Nephron progenitor cell (in vitro differentiated cells): ENCODE measurements around the gene CCAR1.
"Not testable (repeated sequence)": the region's sequence is repeated elsewhere in the genome, so short reads cannot be mapped to it uniquely, and the experiment has no call there.

Experiments used
- DNase-seq: peaks from one replicate; pipeline ENCODE4 v3.0.0; 2021
- H3K27ac Mint-ChIP-seq: 2 replicates; pipeline ENCODE4 v1.8.0; 2021; ENCODE audit warnings: mild to moderate bottlenecking, moderate library complexity, mixed read lengths
- H3K27me3 Mint-ChIP-seq: 2 replicates; pipeline ENCODE4 v1.8.0; 2021; ENCODE audit warnings: mild to moderate bottlenecking, low read depth, mixed read lengths; ENCODE audit not compliant: poor library complexity
- H3K36me3 Mint-ChIP-seq: 2 replicates; pipeline ENCODE4 v1.8.0; 2021; ENCODE audit warnings: low read depth, mixed read lengths
- H3K4me1 Mint-ChIP-seq: 2 replicates; pipeline ENCODE4 v1.8.0; 2021; ENCODE audit warnings: mixed read lengths
- H3K4me3 Mint-ChIP-seq: 2 replicates; pipeline ENCODE4 v1.8.0; 2021; ENCODE audit warnings: mild to moderate bottlenecking, moderate library complexity, mixed read lengths
- H3K9me3 Mint-ChIP-seq: 2 replicates; pipeline ENCODE4 v1.8.0; 2021; ENCODE audit warnings: mild to moderate bottlenecking, moderate library complexity, mixed read lengths
- TF ChIP-seq, protein P1 (sequence below): fragments of 200-600 bp; sonication (generic); IDR thresholded peaks from 2 replicates; pipeline ENCODE4 v1.5.0; 2021; ENCODE audit warnings: antibody characterized with exemption

CCAR1 gene

GRCh38 chr10:68732651-68733050, 11.6 kb downstream of the CCAR1 start:
- H3K4me3 Mint-ChIP-seq, result no peak overlapping the region
- no peaks in the 10 kb centered on the region for H3K4me1 Mint-ChIP-seq
- H3K27me3 Mint-ChIP-seq, result no peaks in the 10 kb centered on the region
- DNase-seq, result no peak
- peaks cover 86% of the 10 kb centered on the region for H3K36me3 Mint-ChIP-seq
- TF ChIP-seq, protein P1, sequence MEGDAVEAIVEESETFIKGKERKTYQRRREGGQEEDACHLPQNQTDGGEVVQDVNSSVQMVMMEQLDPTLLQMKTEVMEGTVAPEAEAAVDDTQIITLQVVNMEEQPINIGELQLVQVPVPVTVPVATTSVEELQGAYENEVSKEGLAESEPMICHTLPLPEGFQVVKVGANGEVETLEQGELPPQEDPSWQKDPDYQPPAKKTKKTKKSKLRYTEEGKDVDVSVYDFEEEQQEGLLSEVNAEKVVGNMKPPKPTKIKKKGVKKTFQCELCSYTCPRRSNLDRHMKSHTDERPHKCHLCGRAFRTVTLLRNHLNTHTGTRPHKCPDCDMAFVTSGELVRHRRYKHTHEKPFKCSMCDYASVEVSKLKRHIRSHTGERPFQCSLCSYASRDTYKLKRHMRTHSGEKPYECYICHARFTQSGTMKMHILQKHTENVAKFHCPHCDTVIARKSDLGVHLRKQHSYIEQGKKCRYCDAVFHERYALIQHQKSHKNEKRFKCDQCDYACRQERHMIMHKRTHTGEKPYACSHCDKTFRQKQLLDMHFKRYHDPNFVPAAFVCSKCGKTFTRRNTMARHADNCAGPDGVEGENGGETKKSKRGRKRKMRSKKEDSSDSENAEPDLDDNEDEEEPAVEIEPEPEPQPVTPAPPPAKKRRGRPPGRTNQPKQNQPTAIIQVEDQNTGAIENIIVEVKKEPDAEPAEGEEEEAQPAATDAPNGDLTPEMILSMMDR, result no peak
- no peaks in the 10 kb centered on the region for H3K9me3 Mint-ChIP-seq
- peak overlapping the region; percentile 32 for H3K27ac Mint-ChIP-seq

DNA sequence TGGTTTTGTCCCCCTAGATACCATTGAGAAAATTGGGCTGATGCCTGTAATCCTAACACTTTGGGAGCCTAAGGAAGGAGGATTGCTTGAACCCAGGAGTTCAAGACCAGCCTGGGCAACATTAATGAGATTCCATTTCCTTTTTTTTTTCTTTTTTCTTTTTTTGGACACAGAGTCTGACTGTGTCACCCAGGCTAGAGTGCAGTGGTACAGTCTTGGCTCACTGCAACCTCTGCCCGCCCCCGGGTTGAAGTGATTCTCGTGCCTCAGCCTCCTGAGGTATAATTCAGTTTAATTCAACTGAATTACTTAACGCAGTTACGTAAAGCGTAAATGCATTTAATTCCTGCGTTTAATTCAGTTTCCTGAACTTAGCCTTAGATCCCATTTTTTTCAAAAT, 13.3 kb downstream of the CCAR1 start:
- Mint-ChIP-seq H3K36me3 (peaks cover 88% of the 10 kb centered on the region), H3K4me3 (no peak overlapping the region), H3K9me3 (no peaks in the 10 kb centered on the region), H3K27me3 (no peaks in the 10 kb centered on the region), H3K4me1 (no peaks in the 10 kb centered on the region), H3K27ac (peak overlapping the region; percentile 32)
- no peak for DNase-seq
- TF ChIP-seq, protein P1, result no peak

DNA sequence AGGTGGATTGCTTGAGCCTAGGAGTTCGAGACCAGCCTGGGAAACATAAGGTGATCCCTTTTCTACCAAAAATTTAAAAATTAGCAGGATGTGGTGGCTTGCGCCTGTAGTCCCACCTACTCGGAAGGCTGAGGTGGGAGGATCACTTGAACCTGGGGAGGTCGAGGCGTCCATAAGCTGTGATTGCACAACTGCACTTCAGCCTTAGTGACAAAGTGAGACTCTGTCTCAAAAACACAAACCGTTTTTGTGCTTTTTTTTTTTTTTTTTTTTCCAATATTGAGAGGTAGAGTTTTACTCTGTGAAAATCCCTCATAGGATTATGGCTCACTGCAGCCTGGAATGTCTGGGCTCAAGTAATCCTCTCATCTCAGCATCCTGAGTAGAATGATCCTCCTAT, 14.1 kb downstream of the CCAR1 start:
- Mint-ChIP-seq H3K4me3 (no peak overlapping the region), H3K36me3 (peaks cover 88% of the 10 kb centered on the region), H3K27me3 (no peaks in the 10 kb centered on the region), H3K27ac (no peak overlapping the region), H3K4me1 (no peaks in the 10 kb centered on the region), H3K9me3 (no peaks in the 10 kb centered on the region)
- TF ChIP-seq, protein P1, result no peak
- DNase-seq, result no peak

DNA sequence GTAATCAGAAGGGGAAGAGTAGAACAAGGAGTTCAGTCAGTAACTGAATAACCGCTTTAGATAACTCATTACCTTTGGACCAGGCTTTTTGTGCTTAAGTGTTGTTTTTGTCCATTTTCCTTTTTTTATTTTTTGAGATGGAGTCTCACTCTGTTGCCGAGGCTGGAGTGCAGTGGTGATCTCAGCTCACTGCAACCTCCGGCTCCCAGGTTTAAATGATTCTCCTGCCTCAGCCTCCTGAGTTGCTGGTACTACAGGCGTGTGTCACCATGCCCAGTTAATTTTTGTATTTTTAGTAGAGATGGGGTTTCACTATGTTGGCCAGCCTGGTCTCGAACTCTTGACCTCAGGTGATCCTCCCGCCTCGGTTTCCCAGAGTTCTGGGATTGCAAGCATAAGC, 14.7 kb downstream of the CCAR1 start:
- DNase-seq, H3K4me1 Mint-ChIP-seq, H3K27me3 Mint-ChIP-seq, H3K4me3 Mint-ChIP-seq, H3K27ac Mint-ChIP-seq, H3K9me3 Mint-ChIP-seq: not testable (repeated sequence)
- peaks cover 85% of the 10 kb centered on the region for H3K36me3 Mint-ChIP-seq

GRCh38 chr10:68740676-68741075, 19.6 kb downstream of the CCAR1 start:
- DNase-seq, H3K27ac Mint-ChIP-seq, H3K4me3 Mint-ChIP-seq, H3K9me3 Mint-ChIP-seq, H3K4me1 Mint-ChIP-seq, H3K27me3 Mint-ChIP-seq: not testable (repeated sequence)
- peaks cover 73% of the 10 kb centered on the region for H3K36me3 Mint-ChIP-seq

DNA sequence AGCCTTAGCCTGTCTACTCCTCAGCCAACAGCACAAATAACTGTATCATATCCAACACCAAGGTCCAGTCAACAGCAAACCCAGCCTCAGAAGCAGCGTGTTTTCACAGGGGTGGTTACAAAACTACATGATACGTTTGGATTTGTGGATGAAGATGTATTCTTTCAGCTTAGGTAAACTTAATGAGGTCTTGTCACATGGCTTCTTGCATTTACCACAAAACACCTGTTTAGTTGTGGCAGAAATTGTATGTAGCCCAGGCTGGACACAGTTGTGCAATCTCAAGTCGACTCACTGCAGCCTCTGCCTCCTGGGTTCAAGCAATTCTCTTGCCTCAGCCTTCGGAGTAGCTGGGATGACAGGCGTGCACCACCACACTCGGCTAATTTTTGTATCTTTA, 21.4 kb downstream of the CCAR1 start:
- no peaks in the 10 kb centered on the region for H3K27me3 Mint-ChIP-seq
- H3K4me3 Mint-ChIP-seq, result no peak overlapping the region
- DNase-seq, result no peak
- H3K4me1 Mint-ChIP-seq, result no peaks in the 10 kb centered on the region
- H3K36me3 Mint-ChIP-seq, result peaks cover 67% of the 10 kb centered on the region
- H3K27ac Mint-ChIP-seq, result no peak overlapping the region
- TF ChIP-seq, protein P1, result no peak
- no peaks in the 10 kb centered on the region for H3K9me3 Mint-ChIP-seq

- peaks cover 88% of the 10 kb centered on the region for H3K36me3 Mint-ChIP-seq
- TF ChIP-seq, protein P1, result no peak
- no peaks in the 10 kb centered on the region for H3K9me3 Mint-ChIP-seq
- peak overlapping the region; percentile 50 for H3K27ac Mint-ChIP-seq
- no peaks in the 10 kb centered on the region for H3K4me1 Mint-ChIP-seq
- no peak for DNase-seq
- no peak overlapping the region for H3K4me3 Mint-ChIP-seq
- H3K27me3 Mint-ChIP-seq, result no peaks in the 10 kb centered on the region
Observed at GRCh38 chr10:68752711-68753350, 31.8 kb downstream of the CCAR1 start.
